ENCODE results near the gene ATXN1. TPM values are rescaled to one million over a fixed set of nuclear protein-coding genes. Genes with fewer than 3 reads are reported as not detected.

ATXN1 gene
- total and polyA plus RNA-seq, 2 of the 8 experiments (the other 6 are each of a cell fraction or from before 2014, with no cell fraction given) = 1.6 to 4.0 TPM

GRCh38 chr6:16670183-16670582, 91.1 kb downstream of the ATXN1 start (continued):
- no peak for TF ChIP-seq RFX5 (IDR thresholded peaks at IDR 0.05; ENCODE audit: borderline replicate concordance, low read depth, low read length)
- no peak for TF ChIP-seq TCF12 (IDR thresholded peaks at IDR 0.05; ENCODE audit: low read depth, low read length)
- no peak for TF ChIP-seq GTF2F1 (IDR thresholded peaks at IDR 0.05; ENCODE audit: borderline replicate concordance, low read depth, low read length)
- TF ChIP-seq KDM5A (IDR thresholded peaks at IDR 0.05; ENCODE audit: low read length) = no peak
